COLO668 (cell line): ENCODE measurements around the gene MYO15B.

ENCODE experiments used
- DNase-seq: peaks from one replicate; lab custom pipeline; 2025; ENCODE audit not compliant: unreplicated experiment; lab: John Stamatoyannopoulos, UW

The MYO15B gene

GRCh38 chr17:75558666-75559530, 28.7 kb upstream of the MYO15B start:
- DNase-seq, result no peak

- no peak for DNase-seq
These were observed 27.6 kb upstream of the MYO15B start for GRCh38 chr17:75559958-75560533.

- no peak for DNase-seq
These were observed 25.5 kb upstream of the MYO15B start for GRCh38 chr17:75561927-75562603.

GRCh38 chr17:75563063-75563758, 24.4 kb upstream of the MYO15B start:
- no peak for DNase-seq

GRCh38 chr17:75564195-75564594, 23.4 kb upstream of the MYO15B start:
- no peak for DNase-seq

GRCh38 chr17:75565066-75565465, 22.5 kb upstream of the MYO15B start:
- DNase-seq, result no peak

- no peak for DNase-seq
These were observed 22.0 kb upstream of the MYO15B start for GRCh38 chr17:75565618-75566017.

GRCh38 chr17:75566416-75566815, 21.2 kb upstream of the MYO15B start:
- DNase-seq, result no peak

GRCh38 chr17:75566834-75567233, 20.8 kb upstream of the MYO15B start:
- DNase-seq, result no peak

GRCh38 chr17:75568412-75569255, 19.0 kb upstream of the MYO15B start:
- no peak for DNase-seq

- no peak for DNase-seq
These were observed 17.4 kb upstream of the MYO15B start for GRCh38 chr17:75570034-75570676.

- DNase-seq, result no peak
These were observed 16.8 kb upstream of the MYO15B start for GRCh38 chr17:75570772-75571171.

- no peak for DNase-seq
These were observed 16.3 kb upstream of the MYO15B start for GRCh38 chr17:75571197-75571884.

- no peak for DNase-seq
These were observed 15.8 kb upstream of the MYO15B start for GRCh38 chr17:75571885-75572215.

GRCh38 chr17:75572713-75573539, 14.7 kb upstream of the MYO15B start:
- DNase-seq, result no peak

- DNase-seq, result no peak
These were observed 14.1 kb upstream of the MYO15B start for GRCh38 chr17:75573540-75573957.

GRCh38 chr17:75573994-75574393, 13.6 kb upstream of the MYO15B start:
- DNase-seq, result no peak

- no peak for DNase-seq
These were observed 13.1 kb upstream of the MYO15B start for GRCh38 chr17:75574404-75575036.
